Measurements from ENCODE around the gene FAM53B. TPM values are rescaled to one million over a fixed set of nuclear protein-coding genes. Genes with fewer than 3 reads are reported as not detected.

Gene FAM53B
- total RNA-seq, 1 experiment from 2014 or later, result 9.8 TPM

DNA sequence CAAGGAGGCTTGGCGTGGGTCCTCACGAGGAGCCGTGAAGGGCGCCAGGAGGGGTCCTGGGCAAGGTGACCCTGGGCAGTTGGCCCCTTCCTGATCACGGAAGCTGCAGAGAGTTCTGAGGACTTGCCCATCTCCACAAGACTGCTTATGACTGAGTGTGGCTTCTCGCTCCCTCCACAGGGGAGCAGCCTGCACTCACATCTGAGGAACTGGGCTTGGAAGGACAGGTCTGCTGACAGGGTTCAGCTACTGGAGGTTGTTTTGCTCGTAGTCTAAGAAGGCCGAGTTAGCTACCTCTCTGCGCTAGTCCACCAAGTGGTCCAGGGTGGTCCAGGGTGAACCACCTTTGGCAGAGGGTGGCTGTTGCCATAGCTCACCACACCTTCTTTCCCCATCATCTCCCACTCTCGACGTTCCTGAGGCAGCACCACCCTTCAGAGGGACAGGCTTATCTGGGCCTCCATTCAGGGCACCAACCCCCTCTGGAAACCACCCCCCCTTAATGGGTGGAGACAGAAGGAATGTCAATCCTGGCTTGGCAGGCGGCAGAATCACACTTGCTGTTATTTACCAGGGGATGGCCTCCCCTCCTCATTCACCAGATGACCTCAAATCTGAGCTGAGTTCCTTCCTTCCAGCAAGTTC is 38.2 kb downstream of the FAM53B start:
- ChIA-PET POLR2A (ENCODE audit: unreplicated experiment) (no interaction called here), CTCF (interaction anchor here (1.1 kb wide), 1 partner anchor 39 kb away, joined by 3 read pairs; no protein-coding TSS in a partner anchor)
- no peak overlapping the region for H3K4me2 ChIP-seq
- BruUV-seq (replicated peaks), result no TSS peak
- H3K27me3 ChIP-seq (ENCODE audit: insufficient read depth, low read depth), result no peaks in the 10 kb centered on the region
- no peak for TF ChIP-seq CTCF (conservative IDR thresholded peaks at IDR 0.05)
- TF ChIP-seq EZH2 (IDR thresholded peaks at IDR 0.05; ENCODE audit: low read depth), result no peak
- no peak for DNase-seq
- no peaks in the 10 kb centered on the region for H3K9me3 ChIP-seq (ENCODE audit: insufficient read depth, low read depth)
- H3K27ac ChIP-seq, result no peak overlapping the region
- no peak overlapping the region for H3K4me3 ChIP-seq
- H3K4me1 ChIP-seq (replicated peaks; ENCODE audit: insufficient read depth), result no peaks in the 10 kb centered on the region
- no peak overlapping the region for H2AFZ ChIP-seq
- H3F3A ChIP-seq (ENCODE audit: insufficient read depth, low read depth), result no peaks in the 10 kb centered on the region
- no peaks in the 10 kb centered on the region for H3K36me3 ChIP-seq (ENCODE audit: low read depth)
- H3K79me2 ChIP-seq (ENCODE audit: low read depth), result no peaks in the 10 kb centered on the region
- H4K20me1 ChIP-seq (ENCODE audit: insufficient read depth), result no peaks in the 10 kb centered on the region
- no peaks in the 10 kb centered on the region for H3K9me2 ChIP-seq (ENCODE audit: insufficient read depth)
- intact Hi-C loops (cut with micrococcal nuclease; ENCODE audit: unreplicated experiment), result no loop called here

DNA sequence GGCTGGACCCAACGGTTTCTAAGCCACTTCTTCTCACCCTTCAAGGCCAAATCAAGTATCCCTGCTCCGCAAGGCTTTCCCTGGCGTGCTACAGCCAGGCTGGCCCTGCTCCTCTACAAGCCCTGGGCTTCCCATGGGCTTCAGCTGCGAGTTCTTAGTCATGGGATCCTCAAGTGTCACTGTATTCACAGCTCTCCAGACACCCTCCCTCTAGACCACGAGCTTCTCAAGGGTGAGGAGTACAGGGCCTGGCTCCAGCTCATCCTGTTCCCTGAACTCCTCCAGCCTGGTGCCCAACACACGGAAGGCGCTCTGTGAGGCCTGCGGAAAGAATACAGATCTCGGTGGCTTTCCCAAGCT is 38.8 kb downstream of the FAM53B start:
- no peak overlapping the region for H3K4me3 ChIP-seq
- H3K9me3 ChIP-seq (ENCODE audit: insufficient read depth, low read depth), result no peaks in the 10 kb centered on the region
- TF ChIP-seq CTCF (conservative IDR thresholded peaks at IDR 0.05), result no peak
- TF ChIP-seq EZH2 (IDR thresholded peaks at IDR 0.05; ENCODE audit: low read depth), result no peak
- no peak overlapping the region for H3K27ac ChIP-seq
- no peaks in the 10 kb centered on the region for H3K27me3 ChIP-seq (ENCODE audit: insufficient read depth, low read depth)
- no peaks in the 10 kb centered on the region for H3K79me2 ChIP-seq (ENCODE audit: low read depth)
- H4K20me1 ChIP-seq (ENCODE audit: insufficient read depth), result no peaks in the 10 kb centered on the region
- intact Hi-C loops (cut with micrococcal nuclease; ENCODE audit: unreplicated experiment), result no loop called here
- no peaks in the 10 kb centered on the region for H3K36me3 ChIP-seq (ENCODE audit: low read depth)
- DNase-seq, result no peak
- no peaks in the 10 kb centered on the region for H3K9me2 ChIP-seq (ENCODE audit: insufficient read depth)
- H3F3A ChIP-seq (ENCODE audit: insufficient read depth, low read depth), result no peaks in the 10 kb centered on the region
- no peak overlapping the region for H2AFZ ChIP-seq
- ChIA-PET POLR2A (ENCODE audit: unreplicated experiment) (no interaction called here), CTCF (interaction anchor here (1.1 kb wide), 1 partner anchor 40 kb away, joined by 3 read pairs; no protein-coding TSS in a partner anchor)
- BruUV-seq (replicated peaks), result no TSS peak
- no peaks in the 10 kb centered on the region for H3K4me1 ChIP-seq (replicated peaks; ENCODE audit: insufficient read depth)
- H3K4me2 ChIP-seq, result no peak overlapping the region

GRCh38 chr10:124704428-124705380 is 39.5 kb downstream of the FAM53B start:
- H2AFZ ChIP-seq, result no peak overlapping the region
- H3K79me2 ChIP-seq (ENCODE audit: low read depth), result no peaks in the 10 kb centered on the region
- no peaks in the 10 kb centered on the region for H3F3A ChIP-seq (ENCODE audit: insufficient read depth, low read depth)
- H3K4me3 ChIP-seq, result no peak overlapping the region
- no peaks in the 10 kb centered on the region for H3K9me3 ChIP-seq (ENCODE audit: insufficient read depth, low read depth)
- H3K27me3 ChIP-seq (ENCODE audit: insufficient read depth, low read depth), result no peaks in the 10 kb centered on the region
- TF ChIP-seq CTCF (conservative IDR thresholded peaks at IDR 0.05) (no peak), EZH2 (IDR thresholded peaks at IDR 0.05; ENCODE audit: low read depth) (no peak)
- no peaks in the 10 kb centered on the region for H3K4me1 ChIP-seq (replicated peaks; ENCODE audit: insufficient read depth)
- CTCF ChIA-PET, result no interaction called here
- no peak overlapping the region for H3K27ac ChIP-seq
- no peak for DNase-seq
- no peaks in the 10 kb centered on the region for H3K36me3 ChIP-seq (ENCODE audit: low read depth)
- intact Hi-C loops (cut with micrococcal nuclease; ENCODE audit: unreplicated experiment), result no loop called here
- no peaks in the 10 kb centered on the region for H3K9me2 ChIP-seq (ENCODE audit: insufficient read depth)
- POLR2A ChIA-PET (ENCODE audit: unreplicated experiment), result interaction anchor here (0.6 kb wide), 1 partner anchor 15 kb away, joined by 3 read pairs; no protein-coding TSS in a partner anchor
- H4K20me1 ChIP-seq (ENCODE audit: insufficient read depth), result no peaks in the 10 kb centered on the region
- no peak overlapping the region for H3K4me2 ChIP-seq
- BruUV-seq (replicated peaks), result no TSS peak
